T-helper 17 cell (primary cell): Measurements from ENCODE around the gene MPPED2. TPM values are rescaled to one million over a fixed set of nuclear protein-coding genes. Genes with fewer than 3 reads are reported as not detected.

Experiments
- ATAC-seq: fragments of 150-1000 bp; cut with Tn5 transposase; 2 replicates; pipeline ENCODE4 v1.10.0; 2021; ENCODE audit warnings: mild to moderate bottlenecking, moderate library complexity
- DNase-seq, 3 donors: peaks; one replicate each; pipeline versions ENCODE4 v3.0.0 to v3.0.0-alpha.2; 2020 to 2021
- H3K9me3 ChIP-seq: one replicate; pipeline ENCODE4 v1.7.0; 2013; ENCODE audit warnings: low read length, mild to moderate bottlenecking; ENCODE audit not compliant: control insufficient read depth, poor library complexity, severe bottlenecking
- H3K27ac Mint-ChIP-seq: one replicate; pipeline ENCODE4 v1.8.0; 2022; ENCODE audit warnings: mild to moderate bottlenecking, moderate library complexity, mixed read lengths
- H3K27me3 Mint-ChIP-seq: one replicate; pipeline ENCODE4 v1.8.0; 2022; ENCODE audit warnings: mixed read lengths
- H3K36me3 Mint-ChIP-seq: one replicate; pipeline ENCODE4 v1.8.0; 2022; ENCODE audit warnings: low read depth, mixed read lengths
- H3K4me1 Mint-ChIP-seq: one replicate; pipeline ENCODE4 v1.8.0; 2022; ENCODE audit warnings: mild to moderate bottlenecking, mixed read lengths
- H3K4me3 Mint-ChIP-seq: one replicate; pipeline ENCODE4 v1.8.0; 2022; ENCODE audit warnings: mild to moderate bottlenecking, moderate library complexity, mixed read lengths
- total RNA-seq, 4 donors: library from RNA in 2 of 4; stranded (reverse) in 2 of 4; gene quantifications; one replicate each; pipeline ENCODE4 v1.2.3 and lab custom pipeline; 2022 to 2026

MPPED2 gene
- total RNA-seq, 2 donors from 2014 or later: 0.42 TPM; not detected in 1

- H3K4me1 Mint-ChIP-seq: no peaks in the 10 kb centered on the region
- H3K9me3 ChIP-seq: no peaks in the 10 kb centered on the region
- no peak overlapping the region for H3K4me3 Mint-ChIP-seq
- peaks cover 6% of the 10 kb centered on the region for H3K27me3 Mint-ChIP-seq
- H3K27ac Mint-ChIP-seq: no peak overlapping the region
- no peaks in the 10 kb centered on the region for H3K36me3 Mint-ChIP-seq
- ATAC-seq (no peak), DNase-seq (no peak)
Observed at GRCh38 chr11:30387891-30388861, 198.0 kb downstream of the MPPED2 start.

- Mint-ChIP-seq H3K27me3 (peaks cover 17% of the 10 kb centered on the region), H3K27ac (no peak overlapping the region), H3K4me1 (no peaks in the 10 kb centered on the region), H3K36me3 (no peaks in the 10 kb centered on the region), H3K4me3 (no peak overlapping the region)
- no peaks in the 10 kb centered on the region for H3K9me3 ChIP-seq
- DNase-seq (no peak), ATAC-seq (no peak)
Observed at GRCh38 chr11:30381879-30382278, 204.3 kb downstream of the MPPED2 start.

GRCh38 chr11:30380846-30381245 lies 205.3 kb downstream of the MPPED2 start:
- Mint-ChIP-seq H3K27ac (no peak overlapping the region), H3K4me3 (no peak overlapping the region), H3K4me1 (no peaks in the 10 kb centered on the region), H3K27me3 (peaks cover 17% of the 10 kb centered on the region), H3K36me3 (no peaks in the 10 kb centered on the region)
- no peak for ATAC-seq
- no peaks in the 10 kb centered on the region for H3K9me3 ChIP-seq
- DNase-seq: no peak

GRCh38 chr11:30377347-30377746 lies 208.8 kb downstream of the MPPED2 start:
- Mint-ChIP-seq H3K36me3 (no peaks in the 10 kb centered on the region), H3K27ac (no peak overlapping the region), H3K4me1 (no peaks in the 10 kb centered on the region), H3K27me3 (peaks cover 16% of the 10 kb centered on the region), H3K4me3 (no peak overlapping the region)
- ATAC-seq (no peak), DNase-seq (no peak)
- no peaks in the 10 kb centered on the region for H3K9me3 ChIP-seq

GRCh38 chr11:30370164-30370563 lies 216.0 kb downstream of the MPPED2 start:
- no peaks in the 10 kb centered on the region for H3K9me3 ChIP-seq
- H3K4me1 Mint-ChIP-seq: no peaks in the 10 kb centered on the region
- no peak for ATAC-seq
- H3K36me3 Mint-ChIP-seq: no peaks in the 10 kb centered on the region
- H3K27ac Mint-ChIP-seq: no peak overlapping the region
- no peak overlapping the region for H3K4me3 Mint-ChIP-seq
- no peak for DNase-seq
- peaks cover 15% of the 10 kb centered on the region for H3K27me3 Mint-ChIP-seq

GRCh38 chr11:30368394-30368793 lies 217.8 kb downstream of the MPPED2 start:
- Mint-ChIP-seq H3K27ac (no peak overlapping the region), H3K4me1 (no peaks in the 10 kb centered on the region), H3K27me3 (peaks cover 15% of the 10 kb centered on the region), H3K4me3 (no peak overlapping the region), H3K36me3 (no peaks in the 10 kb centered on the region)
- no peak for ATAC-seq
- no peaks in the 10 kb centered on the region for H3K9me3 ChIP-seq
- DNase-seq: no peak

GRCh38 chr11:30365793-30366517 lies 220.2 kb downstream of the MPPED2 start:
- H3K9me3 ChIP-seq: no peaks in the 10 kb centered on the region
- Mint-ChIP-seq H3K4me3 (no peak overlapping the region), H3K27ac (no peak overlapping the region), H3K36me3 (no peaks in the 10 kb centered on the region), H3K4me1 (no peaks in the 10 kb centered on the region), H3K27me3 (peaks cover 4% of the 10 kb centered on the region)
- ATAC-seq: no peak
- DNase-seq: no peak

GRCh38 chr11:30364837-30365482 lies 221.2 kb downstream of the MPPED2 start:
- Mint-ChIP-seq H3K27me3 (peaks cover 5% of the 10 kb centered on the region), H3K4me3 (no peak overlapping the region), H3K4me1 (no peaks in the 10 kb centered on the region), H3K36me3 (no peaks in the 10 kb centered on the region), H3K27ac (no peak overlapping the region)
- DNase-seq (no peak), ATAC-seq (no peak)
- no peaks in the 10 kb centered on the region for H3K9me3 ChIP-seq

- ATAC-seq (no peak), DNase-seq (no peak)
- no peaks in the 10 kb centered on the region for H3K4me1 Mint-ChIP-seq
- no peak overlapping the region for H3K4me3 Mint-ChIP-seq
- no peak overlapping the region for H3K27ac Mint-ChIP-seq
- H3K27me3 Mint-ChIP-seq: peaks cover 10% of the 10 kb centered on the region
- no peaks in the 10 kb centered on the region for H3K9me3 ChIP-seq
- no peaks in the 10 kb centered on the region for H3K36me3 Mint-ChIP-seq
Observed at GRCh38 chr11:30364139-30364836, 221.9 kb downstream of the MPPED2 start.

GRCh38 chr11:30360741-30361140 lies 225.4 kb downstream of the MPPED2 start:
- Mint-ChIP-seq H3K4me1 (no peaks in the 10 kb centered on the region), H3K27ac (no peak overlapping the region), H3K27me3 (peaks cover 23% of the 10 kb centered on the region), H3K36me3 (no peaks in the 10 kb centered on the region), H3K4me3 (no peak overlapping the region)
- no peaks in the 10 kb centered on the region for H3K9me3 ChIP-seq
- DNase-seq (no peak), ATAC-seq (no peak)
